HG02642 (cell line): Measurements from ENCODE around the gene RXRA.
"Not testable (repeated sequence)": the region's sequence is repeated elsewhere in the genome, so short reads cannot be mapped to it uniquely, and the experiment has no call there.

Source experiments
- ATAC-seq: cut with Tn5 transposase; IDR thresholded peaks from one replicate; pipeline ENCODE4 v1.9.1; 2021; ENCODE audit warnings: mild to moderate bottlenecking; ENCODE audit not compliant: unreplicated experiment, poor library complexity

RXRA gene

DNA sequence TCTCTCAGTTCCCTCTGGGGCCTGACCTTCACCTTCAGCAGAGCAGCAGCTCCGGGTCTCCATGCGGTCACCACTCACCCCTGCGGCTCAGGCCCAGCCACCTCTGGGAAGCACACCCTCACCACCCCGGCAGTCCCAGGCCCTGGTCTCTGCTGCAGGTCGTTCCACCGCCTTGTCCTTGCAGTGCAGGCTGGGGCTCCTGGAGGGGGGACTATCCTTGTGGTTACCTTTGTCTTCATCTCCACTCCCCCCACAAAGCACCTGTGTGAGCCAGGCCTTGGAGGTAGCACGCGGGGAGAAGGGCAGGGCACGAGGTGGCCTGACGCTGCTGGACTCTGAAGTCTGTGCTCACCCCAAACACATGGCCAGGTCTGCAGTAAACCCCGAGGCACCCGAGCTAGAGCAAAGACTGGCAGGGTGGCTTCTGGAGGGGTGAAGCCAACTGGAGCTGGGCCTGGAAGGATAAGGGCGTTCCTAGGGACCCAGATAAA is 33.2 kb upstream of the RXRA start:
- ATAC-seq = no peak

- ATAC-seq = no peak
Observed at GRCh38 chr9:134293611-134294152, 32.6 kb upstream of the RXRA start.

DNA sequence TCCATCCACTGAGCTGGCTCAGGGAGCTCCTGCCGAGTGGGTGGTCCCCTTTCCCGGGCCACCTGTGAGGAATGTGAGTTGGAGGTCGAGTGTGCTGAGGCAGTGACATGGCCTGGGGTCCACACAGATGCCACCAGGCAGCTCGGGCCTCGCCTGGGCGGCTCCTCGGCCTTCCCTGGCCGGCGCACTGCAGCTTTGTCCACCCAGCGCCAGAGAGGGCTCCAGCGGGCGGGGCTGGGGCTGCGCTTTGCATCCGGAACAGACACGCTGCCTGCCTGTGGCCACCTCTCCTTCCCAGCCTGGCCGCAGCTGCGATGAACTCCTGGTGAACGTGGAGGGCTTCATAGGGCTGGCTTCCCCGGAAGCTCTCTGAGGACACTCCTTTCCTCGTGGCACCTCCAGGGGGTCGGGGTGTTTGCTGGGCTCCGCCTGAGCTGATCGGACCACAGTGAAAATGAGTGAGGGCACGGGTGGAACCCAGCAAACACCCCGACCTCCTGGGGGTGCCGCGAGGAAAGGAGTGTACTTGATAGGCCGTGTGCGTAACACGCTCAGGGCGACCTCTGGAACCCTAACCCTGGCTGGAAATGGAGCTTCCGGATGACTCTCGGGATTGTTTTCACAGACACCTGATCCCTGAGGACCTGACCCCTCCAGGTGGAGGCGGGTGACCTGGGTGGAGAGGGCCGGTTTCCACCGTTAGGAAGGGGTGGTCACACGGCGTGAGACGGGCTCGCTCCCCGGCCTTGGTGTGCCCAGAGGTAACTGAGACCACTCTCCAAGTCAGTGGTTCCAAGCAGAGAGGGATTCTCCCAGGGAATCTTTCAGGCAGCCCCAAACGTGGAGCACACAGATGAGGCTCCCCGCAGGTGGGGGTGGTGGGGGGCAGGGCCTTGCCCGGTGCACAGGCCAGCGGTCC is 31.8 kb upstream of the RXRA start:
- ATAC-seq = no peak

GRCh38 chr9:134295101-134295745 is 31.0 kb upstream of the RXRA start:
- no peak for ATAC-seq

- no peak for ATAC-seq
Observed at GRCh38 chr9:134295746-134296250, 30.5 kb upstream of the RXRA start.

DNA sequence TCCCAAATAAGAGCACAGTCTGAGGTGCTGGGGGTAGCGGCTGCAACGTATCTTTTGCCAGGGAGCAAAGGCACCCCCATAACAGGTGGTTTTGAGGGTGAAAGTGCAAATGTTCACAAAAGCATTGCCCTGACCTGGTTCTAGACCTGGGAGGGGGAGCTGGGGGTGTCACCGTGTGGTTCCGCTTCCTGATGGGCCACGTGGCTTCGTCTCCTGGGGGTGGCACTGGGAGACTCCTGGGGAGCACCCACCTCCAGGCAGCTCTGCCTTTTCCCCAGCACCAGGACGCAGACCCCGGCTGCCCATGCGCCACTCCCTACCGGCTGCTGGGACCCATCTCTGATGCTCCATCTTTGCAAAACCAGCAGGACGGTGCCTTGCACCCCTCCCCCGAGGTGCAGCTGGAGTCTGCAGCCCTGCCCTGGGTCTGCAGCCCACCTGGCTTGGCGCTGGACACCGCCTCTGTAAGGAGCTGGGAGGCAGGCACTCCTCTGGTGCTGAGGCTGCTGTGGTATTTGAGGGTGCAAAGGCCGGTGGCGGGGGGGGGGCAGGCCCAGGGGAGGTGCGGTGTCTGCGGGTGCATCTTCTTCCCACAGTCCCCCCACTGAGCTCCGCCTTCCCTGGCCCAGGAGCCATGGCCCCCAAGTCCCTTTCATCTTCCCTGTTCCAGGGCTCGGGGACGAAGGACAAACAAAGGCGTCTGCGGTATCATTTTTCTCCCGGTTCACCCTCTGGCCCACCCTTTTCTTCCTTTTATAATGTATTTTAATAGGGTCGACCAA is 29.8 kb upstream of the RXRA start:
- no peak for ATAC-seq

DNA sequence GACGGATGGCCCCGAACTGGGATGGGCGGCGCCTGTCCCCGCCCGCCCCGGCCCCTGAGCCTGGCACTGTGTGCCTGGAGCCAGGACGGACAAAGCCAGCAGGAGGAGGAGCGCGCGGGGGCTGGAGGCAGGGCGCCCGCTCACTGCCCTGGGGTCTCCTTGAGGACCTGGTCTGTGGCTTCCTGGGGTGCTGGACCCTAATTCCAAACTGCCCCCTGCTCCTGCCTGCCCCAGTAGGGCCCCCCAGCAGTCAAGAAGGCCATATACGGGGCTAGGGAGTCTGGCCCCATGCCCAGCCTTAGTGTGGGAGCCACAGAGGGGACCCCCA is 29.2 kb upstream of the RXRA start:
- no peak for ATAC-seq

DNA sequence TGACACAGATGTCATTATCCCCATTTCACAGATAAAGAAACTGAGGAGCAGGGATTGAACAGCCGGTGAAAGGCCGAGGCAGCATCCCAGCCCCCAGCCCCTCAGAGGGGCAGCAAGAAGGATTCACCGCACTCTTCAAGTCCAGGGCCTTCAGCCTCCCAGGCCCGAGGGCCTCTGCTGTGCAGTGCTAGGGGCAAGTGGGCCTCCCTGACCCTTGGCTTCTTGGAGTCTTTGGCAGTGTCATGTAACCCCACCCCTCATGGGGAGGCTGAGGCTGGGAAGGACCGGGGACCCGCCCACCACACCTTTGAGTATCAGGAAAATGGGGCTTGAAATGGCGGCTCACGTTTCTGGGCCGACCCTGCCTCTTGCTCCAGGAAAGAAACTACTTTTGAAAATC is 28.7 kb upstream of the RXRA start:
- no peak for ATAC-seq

- ATAC-seq = no peak
Observed at GRCh38 chr9:134298000-134298399, 28.3 kb upstream of the RXRA start.

DNA sequence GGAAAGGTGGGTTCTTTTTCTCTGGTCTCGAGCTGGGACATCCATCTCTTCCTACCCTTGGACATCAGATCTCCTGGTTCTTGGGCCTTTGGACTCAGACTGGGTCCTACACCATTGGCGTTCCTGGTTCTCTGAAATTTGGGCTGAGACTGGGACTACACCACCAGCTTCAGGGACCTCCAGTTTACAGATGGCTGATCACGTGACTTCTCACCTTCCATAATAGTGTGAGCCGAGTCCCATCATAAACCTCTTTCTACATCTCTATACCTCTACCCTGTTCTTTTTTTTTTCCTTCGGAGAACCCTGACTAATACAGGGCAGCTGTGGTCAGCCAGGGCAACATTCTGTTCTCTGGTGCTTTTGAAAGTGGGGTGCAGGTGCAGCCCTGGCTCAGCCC is 27.2 kb upstream of the RXRA start:
- no peak for ATAC-seq

- ATAC-seq = no peak
Observed at GRCh38 chr9:134299883-134300282, 26.4 kb upstream of the RXRA start.

GRCh38 chr9:134301387-134302129 is 24.7 kb upstream of the RXRA start:
- ATAC-seq = no peak

GRCh38 chr9:134302130-134302817 is 24.0 kb upstream of the RXRA start:
- no peak for ATAC-seq

GRCh38 chr9:134303601-134304000 is 22.7 kb upstream of the RXRA start:
- no peak for ATAC-seq

DNA sequence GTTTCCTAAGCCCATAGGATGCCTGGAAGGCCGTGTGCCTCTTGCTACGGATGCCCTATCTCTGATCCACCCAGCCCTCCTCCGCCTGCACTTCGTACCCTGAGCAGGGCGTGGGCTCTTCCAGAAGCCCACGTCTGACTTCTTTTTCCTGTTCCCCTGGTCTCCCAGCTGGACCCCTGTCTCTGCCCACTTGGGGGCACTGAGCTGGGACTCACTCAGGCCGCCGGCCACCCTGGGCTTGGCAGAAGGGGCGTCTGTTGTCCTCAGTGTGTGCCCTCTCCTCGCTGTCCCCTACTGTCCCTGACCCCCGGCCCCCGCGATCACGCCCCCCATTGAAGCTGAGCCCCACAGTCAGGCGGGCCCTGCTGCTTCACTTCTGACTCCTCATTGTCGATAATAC is 22.0 kb upstream of the RXRA start:
- ATAC-seq = no peak

GRCh38 chr9:134304690-134305089 is 21.6 kb upstream of the RXRA start:
- ATAC-seq = no peak

DNA sequence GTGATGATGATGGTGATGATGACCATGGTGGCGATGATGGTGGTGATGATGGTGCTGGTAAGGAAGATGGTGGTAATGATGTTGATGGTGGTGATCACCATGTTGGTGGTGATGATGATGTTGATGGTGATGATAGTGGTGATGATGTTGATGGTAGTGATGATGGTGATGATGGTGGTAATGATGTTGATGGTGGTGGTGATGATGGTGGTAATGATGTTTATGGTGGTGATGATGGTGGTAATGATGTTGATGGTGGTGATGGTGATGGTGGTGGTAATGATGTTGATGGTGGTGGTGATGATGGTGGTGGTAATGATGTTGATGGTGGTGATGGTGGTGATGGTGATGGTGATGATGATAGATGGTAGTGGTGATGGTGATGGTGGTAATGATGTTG is 20.7 kb upstream of the RXRA start:
- no peak for ATAC-seq

DNA sequence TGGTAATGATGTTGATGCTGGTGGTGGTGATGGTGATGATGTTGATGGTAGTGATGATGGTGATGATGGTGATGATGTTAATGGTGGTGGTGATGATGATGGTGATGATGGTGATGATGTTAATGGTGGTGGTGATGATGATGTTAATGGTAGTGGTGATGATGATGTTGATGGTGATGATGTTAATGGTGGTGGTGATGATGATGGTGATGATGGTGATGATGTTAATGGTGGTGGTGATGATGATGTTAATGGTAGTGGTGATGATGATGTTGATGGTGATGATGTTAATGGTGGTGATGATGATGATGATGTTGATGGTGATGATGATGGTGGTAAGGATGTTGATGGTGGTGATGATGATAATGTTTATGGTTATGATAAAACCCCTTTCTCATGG is 20.2 kb upstream of the RXRA start:
- not testable (repeated sequence) for ATAC-seq
